ENCODE data around the gene GPC1.

GRCh38 chr2:240386326-240386725 is 49.1 kb upstream of the GPC1 start:
- TF ChIP-seq CTCF (IDR thresholded peaks at IDR 0.05) (no peak), POLR2A (IDR thresholded peaks at IDR 0.05) (no peak)

Data from Peyer's patch (tissue), 4 donors.